ENCODE measurements around the gene LILRB5.
"Not testable (repeated sequence)": the region's sequence is repeated elsewhere in the genome, so short reads cannot be mapped to it uniquely, and the experiment has no call there.

The LILRB5 gene

GRCh38 chr19:54223937-54224281, 33.2 kb downstream of the LILRB5 start:
- DNase-seq (ENCODE audit: low spot score); H3K4me3 ChIP-seq (ENCODE audit: low read length in 2 of 2); H2AK5ac ChIP-seq (ENCODE audit: low read depth, low read length); H2BK5ac ChIP-seq (ENCODE audit: low read length); H3K14ac ChIP-seq (ENCODE audit: low read length); H2AFZ ChIP-seq (ENCODE audit: low read length); H3K4me2 ChIP-seq (ENCODE audit: insufficient read depth, low read length, poor library complexity, severe bottlenecking); H3K9ac ChIP-seq (ENCODE audit: low read depth, low read length, poor library complexity); H3K27ac ChIP-seq (replicated peaks; ENCODE audit: low read length); H3K4ac ChIP-seq (ENCODE audit: low read length); H3K18ac ChIP-seq (ENCODE audit: low read length); H2BK12ac ChIP-seq (ENCODE audit: low read length); H4K8ac ChIP-seq (ENCODE audit: low read depth, low read length); H2BK120ac ChIP-seq (ENCODE audit: low read depth, low read length); H4K91ac ChIP-seq (ENCODE audit: low read depth, low read length, poor library complexity); H3K36me3 ChIP-seq (replicated peaks in 1 of 2; ENCODE audit: control insufficient read depth in 2 of 2, insufficient read depth in 2 of 2, low read length in 2 of 2); H3K23ac ChIP-seq (ENCODE audit: low read depth, low read length, poor library complexity); H3K27me3 ChIP-seq (ENCODE audit: control insufficient read depth in 3 of 3, insufficient read depth in 3 of 3, low read depth in 1 of 3, low read length in 3 of 3); H3K79me1 ChIP-seq (ENCODE audit: low read depth, low read length); H3K4me1 ChIP-seq (ENCODE audit: control insufficient read depth in 2 of 2, insufficient read depth in 1 of 2, low read depth in 1 of 2, low read length in 2 of 2); H3K9me3 ChIP-seq (replicated peaks in 1 of 2; ENCODE audit: control insufficient read depth in 2 of 2, insufficient read depth in 1 of 2, low read depth in 1 of 2, low read length in 2 of 2); H2BK15ac ChIP-seq (ENCODE audit: low read length): not testable (repeated sequence)
- WGBS, 2 donors (ENCODE audit: extremely low coverage in 2 of 2, insufficient read length in 2 of 2, insufficient replicate concordance in 1 of 2) = no CpG with 5 or more reads among the region's 5 CpGs

- H4K91ac ChIP-seq (ENCODE audit: low read depth, low read length, poor library complexity); H2AFZ ChIP-seq (ENCODE audit: low read length); DNase-seq (ENCODE audit: low spot score); H3K79me1 ChIP-seq (ENCODE audit: low read depth, low read length); H3K36me3 ChIP-seq (replicated peaks in 1 of 2; ENCODE audit: control insufficient read depth in 2 of 2, insufficient read depth in 2 of 2, low read length in 2 of 2); H3K4me3 ChIP-seq (ENCODE audit: low read length in 2 of 2); H3K4me1 ChIP-seq (ENCODE audit: control insufficient read depth in 2 of 2, insufficient read depth in 1 of 2, low read depth in 1 of 2, low read length in 2 of 2); H3K14ac ChIP-seq (ENCODE audit: low read length); H2BK15ac ChIP-seq (ENCODE audit: low read length); H3K27me3 ChIP-seq (ENCODE audit: control insufficient read depth in 3 of 3, insufficient read depth in 3 of 3, low read depth in 1 of 3, low read length in 3 of 3); H3K9me3 ChIP-seq (replicated peaks in 1 of 2; ENCODE audit: control insufficient read depth in 2 of 2, insufficient read depth in 1 of 2, low read depth in 1 of 2, low read length in 2 of 2); H2BK5ac ChIP-seq (ENCODE audit: low read length); H3K23ac ChIP-seq (ENCODE audit: low read depth, low read length, poor library complexity); H2AK5ac ChIP-seq (ENCODE audit: low read depth, low read length); H4K8ac ChIP-seq (ENCODE audit: low read depth, low read length); H3K18ac ChIP-seq (ENCODE audit: low read length); H2BK12ac ChIP-seq (ENCODE audit: low read length); H3K4me2 ChIP-seq (ENCODE audit: insufficient read depth, low read length, poor library complexity, severe bottlenecking); H3K9ac ChIP-seq (ENCODE audit: low read depth, low read length, poor library complexity); H3K27ac ChIP-seq (replicated peaks; ENCODE audit: low read length); H2BK120ac ChIP-seq (ENCODE audit: low read depth, low read length); H3K4ac ChIP-seq (ENCODE audit: low read length): not testable (repeated sequence)
- no CpG with 5 or more reads among the region's 14 CpGs for WGBS, 2 donors (ENCODE audit: extremely low coverage in 2 of 2, insufficient read length in 2 of 2, insufficient replicate concordance in 1 of 2)
These were observed 33.7 kb downstream of the LILRB5 start for GRCh38 chr19:54223277-54223936.

- not testable (repeated sequence) for H3K36me3 ChIP-seq (replicated peaks in 1 of 2; ENCODE audit: control insufficient read depth in 2 of 2, insufficient read depth in 2 of 2, low read length in 2 of 2); H3K79me1 ChIP-seq (ENCODE audit: low read depth, low read length); DNase-seq (ENCODE audit: low spot score); H3K4ac ChIP-seq (ENCODE audit: low read length); H2BK5ac ChIP-seq (ENCODE audit: low read length); H2AK5ac ChIP-seq (ENCODE audit: low read depth, low read length); H4K91ac ChIP-seq (ENCODE audit: low read depth, low read length, poor library complexity); H3K18ac ChIP-seq (ENCODE audit: low read length); H4K8ac ChIP-seq (ENCODE audit: low read depth, low read length); H3K4me2 ChIP-seq (ENCODE audit: insufficient read depth, low read length, poor library complexity, severe bottlenecking); H2AFZ ChIP-seq (ENCODE audit: low read length); H2BK120ac ChIP-seq (ENCODE audit: low read depth, low read length); H2BK12ac ChIP-seq (ENCODE audit: low read length); H3K14ac ChIP-seq (ENCODE audit: low read length); H3K27ac ChIP-seq (replicated peaks; ENCODE audit: low read length); H3K4me1 ChIP-seq (ENCODE audit: control insufficient read depth in 2 of 2, insufficient read depth in 1 of 2, low read depth in 1 of 2, low read length in 2 of 2); H3K23ac ChIP-seq (ENCODE audit: low read depth, low read length, poor library complexity); H3K27me3 ChIP-seq (ENCODE audit: control insufficient read depth in 3 of 3, insufficient read depth in 3 of 3, low read depth in 1 of 3, low read length in 3 of 3); H2BK15ac ChIP-seq (ENCODE audit: low read length); H3K9ac ChIP-seq (ENCODE audit: low read depth, low read length, poor library complexity); H3K4me3 ChIP-seq (ENCODE audit: low read length in 2 of 2); H3K9me3 ChIP-seq (replicated peaks in 1 of 2; ENCODE audit: control insufficient read depth in 2 of 2, insufficient read depth in 1 of 2, low read depth in 1 of 2, low read length in 2 of 2)
- WGBS, 2 donors (ENCODE audit: extremely low coverage in 2 of 2, insufficient read length in 2 of 2, insufficient replicate concordance in 1 of 2) = no CpG with 5 or more reads among the region's 16 CpGs
These were observed 34.4 kb downstream of the LILRB5 start, which contains the start of gene LILRB3 for GRCh38 chr19:54222474-54223276. LILRB3 (minus strand) TSS chr19:54223007; CDS start chr19:54222976, 31 bp downstream.

- no CpG with 5 or more reads among the region's 7 CpGs for WGBS, 2 donors (ENCODE audit: extremely low coverage in 2 of 2, insufficient read length in 2 of 2, insufficient replicate concordance in 1 of 2)
- not testable (repeated sequence) for H4K91ac ChIP-seq (ENCODE audit: low read depth, low read length, poor library complexity); H4K8ac ChIP-seq (ENCODE audit: low read depth, low read length); H3K18ac ChIP-seq (ENCODE audit: low read length); H3K27ac ChIP-seq (replicated peaks; ENCODE audit: low read length); H3K9ac ChIP-seq (ENCODE audit: low read depth, low read length, poor library complexity); H3K27me3 ChIP-seq (ENCODE audit: control insufficient read depth in 3 of 3, insufficient read depth in 3 of 3, low read depth in 1 of 3, low read length in 3 of 3); H3K23ac ChIP-seq (ENCODE audit: low read depth, low read length, poor library complexity); H2BK5ac ChIP-seq (ENCODE audit: low read length); H3K79me1 ChIP-seq (ENCODE audit: low read depth, low read length); H3K14ac ChIP-seq (ENCODE audit: low read length); H3K4me3 ChIP-seq (ENCODE audit: low read length in 2 of 2); H3K4me1 ChIP-seq (ENCODE audit: control insufficient read depth in 2 of 2, insufficient read depth in 1 of 2, low read depth in 1 of 2, low read length in 2 of 2); H3K4me2 ChIP-seq (ENCODE audit: insufficient read depth, low read length, poor library complexity, severe bottlenecking); H3K4ac ChIP-seq (ENCODE audit: low read length); H3K36me3 ChIP-seq (replicated peaks in 1 of 2; ENCODE audit: control insufficient read depth in 2 of 2, insufficient read depth in 2 of 2, low read length in 2 of 2); H2AFZ ChIP-seq (ENCODE audit: low read length); H2BK12ac ChIP-seq (ENCODE audit: low read length); H3K9me3 ChIP-seq (replicated peaks in 1 of 2; ENCODE audit: control insufficient read depth in 2 of 2, insufficient read depth in 1 of 2, low read depth in 1 of 2, low read length in 2 of 2); H2AK5ac ChIP-seq (ENCODE audit: low read depth, low read length); DNase-seq (ENCODE audit: low spot score); H2BK15ac ChIP-seq (ENCODE audit: low read length); H2BK120ac ChIP-seq (ENCODE audit: low read depth, low read length)
These were observed 35.1 kb downstream of the LILRB5 start for GRCh38 chr19:54221947-54222346.
